OCI-LY1 (cell line): ENCODE measurements around the gene DNAAF1.

Source experiments
- H2AFZ ChIP-seq: fragments of 200-600 bp; sonication (generic), shearing (Covaris generic); 2 replicates; pipeline ENCODE4 v1.6.0; 2014; ENCODE audit warnings: antibody characterized with exemption, mild to moderate bottlenecking, low read length
- H3F3A ChIP-seq: fragments of 200-600 bp; sonication (generic), shearing (Covaris generic); 2 replicates; pipeline ENCODE4 v1.6.0; 2014; ENCODE audit warnings: mild to moderate bottlenecking, antibody characterized with exemption, low read length, moderate library complexity; ENCODE audit not compliant: insufficient read depth
- H3K27ac ChIP-seq: fragments of 200-600 bp; sonication (generic); 2 replicates; pipeline ENCODE4 v1.5.1; 2014; ENCODE audit warnings: low read length, mixed run types, mild to moderate bottlenecking, low read depth; ENCODE audit not compliant: poor library complexity, severe bottlenecking
- H3K27me3 ChIP-seq: fragments of 200-600 bp; sonication (generic); 2 replicates; pipeline ENCODE4 v1.6.0; 2014; ENCODE audit warnings: antibody characterized with exemption, mild to moderate bottlenecking, low read length, moderate library complexity; ENCODE audit not compliant: insufficient read depth
- H3K36me3 ChIP-seq: fragments of 200-600 bp; sonication (generic); 2 replicates; pipeline ENCODE4 v1.6.1; 2014; ENCODE audit warnings: mild to moderate bottlenecking, antibody characterized with exemption, low read length, moderate library complexity, mixed read lengths; ENCODE audit not compliant: insufficient read depth
- H3K4me1 ChIP-seq: fragments of 200-600 bp; sonication (generic); 2 replicates; pipeline ENCODE4 v1.5.1; 2014; ENCODE audit warnings: mild to moderate bottlenecking, low read length, moderate library complexity; ENCODE audit not compliant: insufficient read depth, severe bottlenecking
- H3K4me2 ChIP-seq: fragments of 200-600 bp; sonication (generic), shearing (Covaris generic); 2 replicates; pipeline ENCODE4 v1.6.1; 2014; ENCODE audit warnings: low read length
- H3K4me3 ChIP-seq: fragments of 200-600 bp; sonication (generic); 2 replicates; pipeline ENCODE4 v1.5.1; 2014; ENCODE audit warnings: low read length, low read depth, mild to moderate bottlenecking, mixed read lengths; ENCODE audit not compliant: poor library complexity, severe bottlenecking
- H3K79me2 ChIP-seq: fragments of 200-600 bp; shearing (Covaris generic); 2 replicates; pipeline ENCODE4 v1.6.1; 2016; ENCODE audit warnings: mixed run types, low read length, mixed read lengths; ENCODE audit not compliant: insufficient read depth
- H3K9ac ChIP-seq: fragments of 200-600 bp; sonication (generic), shearing (Covaris generic); 2 replicates; pipeline ENCODE4 v1.6.1; 2014; ENCODE audit warnings: mild to moderate bottlenecking, low read length, mixed read lengths
- H3K9me2 ChIP-seq: fragments of 200-600 bp; sonication (generic), shearing (Covaris generic); 2 replicates; pipeline ENCODE4 v1.6.1; 2014; ENCODE audit warnings: low read depth, mild to moderate bottlenecking, low read length, mixed read lengths
- H3K9me3 ChIP-seq: fragments of 200-600 bp; shearing (Covaris generic); 2 replicates; pipeline ENCODE4 v1.6.1; 2014; ENCODE audit warnings: low read length, mixed read lengths
- H4K20me1 ChIP-seq: fragments of 200-600 bp; sonication (generic), shearing (Covaris generic); 2 replicates; pipeline ENCODE4 v1.6.0; 2016; ENCODE audit warnings: mild to moderate bottlenecking, low read length; ENCODE audit not compliant: insufficient read depth
- CTCF ChIP-seq: fragments of 200-600 bp; sonication (generic), shearing (Covaris generic); IDR thresholded peaks from 2 replicates; pipeline ENCODE4 v1.5.1; 2017; ENCODE audit warnings: mild to moderate bottlenecking, antibody characterized with exemption, low read length, moderate library complexity, mixed read lengths
- EZH2 ChIP-seq: fragments of 200-600 bp; sonication (generic), shearing (Covaris generic); IDR thresholded peaks from 2 replicates; pipeline ENCODE4 v1.8.0; 2017; ENCODE audit warnings: borderline replicate concordance, mixed run types, mild to moderate bottlenecking, antibody characterized with exemption, low read length, moderate library complexity, mixed read lengths

The DNAAF1 gene

GRCh38 chr16:84178892-84179611 is 33.9 kb downstream of the DNAAF1 start:
- peaks cover 61% of the 10 kb centered on the region for H3K36me3 ChIP-seq
- H3K4me1 ChIP-seq, result no peaks in the 10 kb centered on the region
- H3K27me3 ChIP-seq, result no peaks in the 10 kb centered on the region
- no peak for TF ChIP-seq CTCF
- H3K9me3 ChIP-seq, result no peaks in the 10 kb centered on the region
- H3F3A ChIP-seq, result no peaks in the 10 kb centered on the region
- H3K9me2 ChIP-seq, result no peaks in the 10 kb centered on the region
- no peaks in the 10 kb centered on the region for H4K20me1 ChIP-seq
- H3K4me2 ChIP-seq, result no peak overlapping the region
- H3K9ac ChIP-seq, result no peak overlapping the region
- H2AFZ ChIP-seq, result no peak overlapping the region
- H3K27ac ChIP-seq, result no peak overlapping the region
- H3K4me3 ChIP-seq, result no peak overlapping the region
- H3K79me2 ChIP-seq, result no peaks in the 10 kb centered on the region

GRCh38 chr16:84179612-84180320 is 34.7 kb downstream of the DNAAF1 start:
- Histone ChIP-seq H3K4me2 (no peak overlapping the region), H3K4me3 (no peak overlapping the region), H3K9me3 (no peaks in the 10 kb centered on the region), H3F3A (no peaks in the 10 kb centered on the region), H3K27ac (no peak overlapping the region), H3K9ac (no peak overlapping the region), H3K9me2 (no peaks in the 10 kb centered on the region), H3K79me2 (no peaks in the 10 kb centered on the region), H4K20me1 (no peaks in the 10 kb centered on the region), H3K27me3 (no peaks in the 10 kb centered on the region), H2AFZ (no peak overlapping the region), H3K36me3 (peaks cover 67% of the 10 kb centered on the region), H3K4me1 (no peaks in the 10 kb centered on the region)
- TF ChIP-seq CTCF, result no peak
- TF ChIP-seq EZH2, result no peak

- Histone ChIP-seq H3K4me3 (no peak overlapping the region), H2AFZ (no peak overlapping the region), H3K9ac (no peak overlapping the region), H3K27ac (no peak overlapping the region), H3K36me3 (peaks cover 69% of the 10 kb centered on the region), H3F3A (no peaks in the 10 kb centered on the region), H3K27me3 (no peaks in the 10 kb centered on the region), H3K4me1 (peaks cover 5% of the 10 kb centered on the region), H3K79me2 (0 out of 2 replicates have a peak, but pooled peaks cover 1% of the 10 kb centered on the region), H3K9me3 (no peaks in the 10 kb centered on the region), H3K9me2 (no peaks in the 10 kb centered on the region), H4K20me1 (no peaks in the 10 kb centered on the region), H3K4me2 (no peak overlapping the region)
- no peak for TF ChIP-seq CTCF
- TF ChIP-seq EZH2, result no peak
These were observed 35.5 kb downstream of the DNAAF1 start for GRCh38 chr16:84180519-84181140.
